OCI-LY3 (cell line): ENCODE results near the gene COMMD10.

Experiments
- H2AFZ ChIP-seq: fragments of 200-600, 300-600 bp; shearing (Covaris generic); 2 replicates; pipeline ENCODE4 v1.6.0; 2014; ENCODE audit warnings: antibody characterized with exemption, low read depth, low read length
- H3K27ac ChIP-seq: fragments of 200-600, 300-600 bp; sonication (generic); 2 replicates; pipeline ENCODE4 v1.5.1; 2014; ENCODE audit warnings: mild to moderate bottlenecking, low read length, moderate library complexity, mixed read lengths
- H3K27me3 ChIP-seq: fragments of 200-600, 300-600 bp; sonication (generic); 2 replicates; pipeline ENCODE4 v1.6.1; 2014; ENCODE audit warnings: low read depth, low read length, mixed read lengths
- H3K36me3 ChIP-seq: fragments of 200-600, 300-600 bp; sonication (generic); replicated peaks from 2 replicates; pipeline ENCODE3; 2014; ENCODE audit warnings: low read depth, low read length, mixed read lengths
- H3K4me1 ChIP-seq: fragments of 300-600, 200-600 bp; sonication (generic); 2 replicates; pipeline ENCODE4 v1.6.1; 2014; ENCODE audit warnings: low read length, mixed read lengths
- H3K4me2 ChIP-seq: fragments of 200-600, 300-600 bp; sonication (generic); 2 replicates; pipeline ENCODE4 v1.6.1; 2014; ENCODE audit warnings: low read length, mixed read lengths
- H3K4me3 ChIP-seq: fragments of 300-600, 200-600 bp; sonication (generic); 2 replicates; pipeline ENCODE4 v1.5.1; 2014; ENCODE audit warnings: antibody characterized with exemption, mild to moderate bottlenecking, low read length, moderate library complexity
- H3K79me2 ChIP-seq: fragments of 300-600, 200-600 bp; shearing (Covaris generic); 2 replicates; pipeline ENCODE4 v1.6.1; 2014; ENCODE audit warnings: mild to moderate bottlenecking, low read length, mixed read lengths
- H3K9ac ChIP-seq: fragments of 300-600, 200-600 bp; shearing (Covaris generic); 2 replicates; pipeline ENCODE4 v1.6.0; 2014; ENCODE audit warnings: mild to moderate bottlenecking, low read length, moderate library complexity
- H3K9me3 ChIP-seq: fragments of 200-600, 300-600 bp; shearing (Covaris generic); 2 replicates; pipeline ENCODE4 v1.6.1; 2014; ENCODE audit warnings: low read length, mixed read lengths; ENCODE audit not compliant: insufficient read depth
- H4K20me1 ChIP-seq: fragments of 200-600, 300-600 bp; sonication (generic); 2 replicates; pipeline ENCODE4 v1.6.1; 2016; ENCODE audit warnings: low read length, mixed read lengths; ENCODE audit not compliant: insufficient read depth
- CTCF ChIP-seq: fragments of 200-600, 300-600 bp; sonication (generic); IDR thresholded peaks from 2 replicates; pipeline ENCODE4 v1.5.1; 2014; ENCODE audit warnings: antibody characterized with exemption, low read length, low read depth
- EZH2phosphoT487 ChIP-seq: fragments of 200-600 bp; shearing (Covaris generic); IDR thresholded peaks from 2 replicates; pipeline ENCODE4 v1.6.1; 2018; ENCODE audit warnings: antibody characterized with exemption, mixed run types, low read depth

The COMMD10 gene

GRCh38 chr5:116046823-116047222 is 38.0 kb upstream of the COMMD10 start:
- Histone ChIP-seq H2AFZ (no peak overlapping the region), H3K27ac (no peak overlapping the region), H3K4me1 (no peaks in the 10 kb centered on the region), H3K36me3 (no peaks in the 10 kb centered on the region), H3K4me3 (no peak overlapping the region), H3K9me3 (no peaks in the 10 kb centered on the region), H4K20me1 (no peaks in the 10 kb centered on the region), H3K79me2 (no peaks in the 10 kb centered on the region), H3K9ac (no peak overlapping the region), H3K4me2 (no peak overlapping the region), H3K27me3 (no peaks in the 10 kb centered on the region)
- no peak for TF ChIP-seq EZH2phosphoT487
- no peak for TF ChIP-seq CTCF

GRCh38 chr5:116058346-116058936 is 26.4 kb upstream of the COMMD10 start:
- no peak overlapping the region for H3K27ac ChIP-seq
- no peaks in the 10 kb centered on the region for H4K20me1 ChIP-seq
- H3K9me3 ChIP-seq, result no peaks in the 10 kb centered on the region
- no peak overlapping the region for H2AFZ ChIP-seq
- H3K9ac ChIP-seq, result no peak overlapping the region
- TF ChIP-seq CTCF, result no peak
- no peak for TF ChIP-seq EZH2phosphoT487
- H3K4me2 ChIP-seq, result no peak overlapping the region
- peaks cover 15% of the 10 kb centered on the region for H3K27me3 ChIP-seq
- no peaks in the 10 kb centered on the region for H3K4me1 ChIP-seq
- H3K36me3 ChIP-seq, result no peaks in the 10 kb centered on the region
- no peak overlapping the region for H3K4me3 ChIP-seq
- no peaks in the 10 kb centered on the region for H3K79me2 ChIP-seq

- Histone ChIP-seq H4K20me1 (no peaks in the 10 kb centered on the region), H3K4me1 (no peaks in the 10 kb centered on the region), H3K9ac (no peak overlapping the region), H2AFZ (no peak overlapping the region), H3K27me3 (peaks cover 26% of the 10 kb centered on the region), H3K27ac (no peak overlapping the region), H3K36me3 (no peaks in the 10 kb centered on the region), H3K9me3 (no peaks in the 10 kb centered on the region), H3K79me2 (no peaks in the 10 kb centered on the region), H3K4me3 (no peak overlapping the region), H3K4me2 (no peak overlapping the region)
- TF ChIP-seq EZH2phosphoT487 (no peak), CTCF (no peak)
Observed at GRCh38 chr5:116062352-116062751, 22.5 kb upstream of the COMMD10 start.

GRCh38 chr5:116063950-116064349 is 20.9 kb upstream of the COMMD10 start:
- H3K9ac ChIP-seq, result no peak overlapping the region
- H2AFZ ChIP-seq, result no peak overlapping the region
- no peaks in the 10 kb centered on the region for H3K9me3 ChIP-seq
- H3K4me3 ChIP-seq, result no peak overlapping the region
- no peaks in the 10 kb centered on the region for H3K79me2 ChIP-seq
- H3K36me3 ChIP-seq, result no peaks in the 10 kb centered on the region
- H3K4me2 ChIP-seq, result no peak overlapping the region
- no peak overlapping the region for H3K27ac ChIP-seq
- H3K27me3 ChIP-seq, result peaks cover 26% of the 10 kb centered on the region
- TF ChIP-seq CTCF, result no peak
- no peak for TF ChIP-seq EZH2phosphoT487
- 0 out of 2 replicates have a peak, but pooled peaks cover 3% of the 10 kb centered on the region for H3K4me1 ChIP-seq
- no peaks in the 10 kb centered on the region for H4K20me1 ChIP-seq
